UCSD-AML1 (cell line): Measurements from ENCODE around the gene B2M.
"Not testable (repeated sequence)": the region's sequence is repeated elsewhere in the genome, so short reads cannot be mapped to it uniquely, and the experiment has no call there.

Source experiments
- DNase-seq: peaks from one replicate; lab custom pipeline; 2025; ENCODE audit not compliant: unreplicated experiment; lab: John Stamatoyannopoulos, UW

Gene B2M

GRCh38 chr15:44697014-44697413, 14.3 kb upstream of the B2M start:
- no peak for DNase-seq

- no peak for DNase-seq
Measured at GRCh38 chr15:44698641-44699040, 12.7 kb upstream of the B2M start.

- DNase-seq: not testable (repeated sequence)
Measured at GRCh38 chr15:44700676-44701075, 10.6 kb upstream of the B2M start.

GRCh38 chr15:44705986-44706385, 5.3 kb upstream of the B2M start:
- no peak for DNase-seq

GRCh38 chr15:44706401-44706800, 4.9 kb upstream of the B2M start:
- no peak for DNase-seq

GRCh38 chr15:44706946-44707636, 4.2 kb upstream of the B2M start:
- no peak for DNase-seq

- DNase-seq: peak; percentile 61
Measured at GRCh38 chr15:44710236-44711095, 851 bp upstream of the B2M start.

GRCh38 chr15:44711743-44712345, 527 bp downstream of the B2M start:
- DNase-seq: peak; percentile 56

- peak; percentile 34 for DNase-seq
Measured at GRCh38 chr15:44712346-44713005, 1.2 kb downstream of the B2M start.

GRCh38 chr15:44713006-44713966, 2.0 kb downstream of the B2M start:
- DNase-seq: no peak

GRCh38 chr15:44715142-44715796, 4.0 kb downstream of the B2M start:
- DNase-seq: no peak

- DNase-seq: no peak
Measured at GRCh38 chr15:44715797-44716334, 4.5 kb downstream of the B2M start.

GRCh38 chr15:44716983-44717602, 5.8 kb downstream of the B2M start:
- DNase-seq: no peak

- no peak for DNase-seq
Measured at GRCh38 chr15:44718180-44718926, 7.0 kb downstream of the B2M start.

- DNase-seq: no peak
Measured at GRCh38 chr15:44718927-44719292, 7.6 kb downstream of the B2M start.

- peak; percentile 32 for DNase-seq
Measured at GRCh38 chr15:44719293-44719999, 8.1 kb downstream of the B2M start.

GRCh38 chr15:44720000-44720435, 8.7 kb downstream of the B2M start:
- peak; percentile 31 for DNase-seq
